ENCODE results near the gene TMX2. TPM values are rescaled to one million over a fixed set of nuclear protein-coding genes. Genes with fewer than 3 reads are reported as not detected.

The TMX2 gene
- total and polyA plus RNA-seq, 9 of the 15 experiments (the other 6 are each of a cell fraction or from before 2014, with no cell fraction given) = 176 to 433 (median 227) TPM

DNA sequence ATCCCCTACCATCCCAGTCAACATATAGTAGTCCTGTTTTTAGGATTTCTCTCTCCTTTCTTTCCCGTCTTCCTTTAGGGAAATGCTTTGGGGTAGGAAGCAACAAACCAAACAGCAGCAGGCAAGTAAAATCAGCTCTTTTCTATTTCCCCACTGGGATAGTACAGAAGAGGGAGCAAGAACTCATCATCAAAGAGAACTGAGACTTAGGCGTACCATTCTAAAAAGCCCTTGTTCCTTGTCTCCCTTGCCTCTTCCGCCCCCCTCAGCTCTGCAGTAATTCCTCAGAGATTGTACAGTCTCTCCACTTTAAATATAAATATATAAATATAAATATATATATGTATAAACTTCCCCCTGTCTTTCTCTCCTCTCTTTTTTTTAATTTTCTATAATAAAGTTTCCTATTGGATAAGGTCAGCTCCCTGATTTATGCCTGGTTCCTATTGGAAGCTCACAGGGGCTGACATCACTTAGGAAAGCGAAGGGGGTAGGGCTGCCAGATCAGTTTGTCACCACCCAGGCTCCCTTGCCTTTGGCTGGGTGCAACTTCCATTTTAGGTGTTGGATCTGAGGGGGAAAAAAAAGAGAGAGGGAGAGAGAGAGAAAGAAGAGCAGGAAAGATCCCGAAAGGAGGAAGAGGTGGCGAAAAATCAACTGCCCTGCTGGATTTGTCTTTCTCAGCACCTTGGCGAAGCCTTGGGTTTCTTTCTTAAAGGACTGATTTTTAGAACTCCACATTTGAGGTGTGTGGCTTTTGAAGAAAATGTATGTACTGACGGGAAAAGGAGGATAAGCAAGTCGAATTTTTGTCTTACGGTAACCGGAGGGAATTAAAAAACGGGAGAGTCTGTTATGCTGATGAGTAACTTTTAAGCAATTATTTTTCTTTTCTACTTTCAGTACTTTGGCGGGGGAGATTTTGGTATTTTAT lies 49.2 kb downstream of the TMX2 start, which contains the start of gene CTNND1 (continued):
- peak; percentile 94 for TF ChIP-seq TAF1 (IDR thresholded peaks at IDR 0.05; ENCODE audit: control insufficient read depth, extremely low read depth, insufficient read depth, low read length, severe bottlenecking)
- peak; percentile 93 for TF ChIP-seq TBP (optimal IDR thresholded peaks at IDR 0.05; ENCODE audit: low read depth, low read length)
- TF ChIP-seq, protein P1, sequence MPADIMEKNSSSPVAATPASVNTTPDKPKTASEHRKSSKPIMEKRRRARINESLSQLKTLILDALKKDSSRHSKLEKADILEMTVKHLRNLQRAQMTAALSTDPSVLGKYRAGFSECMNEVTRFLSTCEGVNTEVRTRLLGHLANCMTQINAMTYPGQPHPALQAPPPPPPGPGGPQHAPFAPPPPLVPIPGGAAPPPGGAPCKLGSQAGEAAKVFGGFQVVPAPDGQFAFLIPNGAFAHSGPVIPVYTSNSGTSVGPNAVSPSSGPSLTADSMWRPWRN (IDR thresholded peaks at IDR 0.05; ENCODE audit: low read depth) = peak; percentile 51; the same call in 1 of the 2 replicates
- peak; percentile 62; the same call in 1 of the 2 replicates for TF ChIP-seq ZNF175 (CRISPR knock-in tag; IDR thresholded peaks at IDR 0.05; ENCODE audit: low read depth)
- no peak for TF ChIP-seq LARP7 (IDR thresholded peaks at IDR 0.05)
- no peak for TF ChIP-seq ZNF165 (CRISPR knock-in tag; IDR thresholded peaks at IDR 0.05; ENCODE audit: borderline replicate concordance)
- TF ChIP-seq TEAD4 (IDR thresholded peaks at IDR 0.05; ENCODE audit: low read length) = peak; percentile 67
- no peak for TF ChIP-seq TEAD4 (CRISPR knock-in tag; IDR thresholded peaks at IDR 0.05; ENCODE audit: borderline replicate concordance)
- peak; percentile 99 for TF ChIP-seq ZNF384 (IDR thresholded peaks at IDR 0.05; ENCODE audit: low read depth, low read length)
- TF ChIP-seq HDAC1 (IDR thresholded peaks at IDR 0.05) = peak in 1 of 2 experiments; percentile 70; a peak in 1 of 4 replicates
- TF ChIP-seq, protein P2, sequence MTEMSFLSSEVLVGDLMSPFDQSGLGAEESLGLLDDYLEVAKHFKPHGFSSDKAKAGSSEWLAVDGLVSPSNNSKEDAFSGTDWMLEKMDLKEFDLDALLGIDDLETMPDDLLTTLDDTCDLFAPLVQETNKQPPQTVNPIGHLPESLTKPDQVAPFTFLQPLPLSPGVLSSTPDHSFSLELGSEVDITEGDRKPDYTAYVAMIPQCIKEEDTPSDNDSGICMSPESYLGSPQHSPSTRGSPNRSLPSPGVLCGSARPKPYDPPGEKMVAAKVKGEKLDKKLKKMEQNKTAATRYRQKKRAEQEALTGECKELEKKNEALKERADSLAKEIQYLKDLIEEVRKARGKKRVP (CRISPR knock-in tag; IDR thresholded peaks at IDR 0.05) = no peak
- no peak for TF ChIP-seq TARDBP (IDR thresholded peaks at IDR 0.05)
- no peak for TF ChIP-seq SRSF9 (IDR thresholded peaks at IDR 0.05; ENCODE audit: borderline replicate concordance, low read depth, low read length)
- TF ChIP-seq OTX1 (CRISPR knock-in tag; IDR thresholded peaks at IDR 0.05) = peak; percentile 34; the same call in 1 of the 2 replicates
- 0 out of 2 replicates have a peak, but pooled peaks have one; percentile 49 for TF ChIP-seq ZSCAN29 (IDR thresholded peaks at IDR 0.05)
- TF ChIP-seq ZNF217 (CRISPR knock-in tag; IDR thresholded peaks at IDR 0.05) = no peak
- TF ChIP-seq, protein P3, sequence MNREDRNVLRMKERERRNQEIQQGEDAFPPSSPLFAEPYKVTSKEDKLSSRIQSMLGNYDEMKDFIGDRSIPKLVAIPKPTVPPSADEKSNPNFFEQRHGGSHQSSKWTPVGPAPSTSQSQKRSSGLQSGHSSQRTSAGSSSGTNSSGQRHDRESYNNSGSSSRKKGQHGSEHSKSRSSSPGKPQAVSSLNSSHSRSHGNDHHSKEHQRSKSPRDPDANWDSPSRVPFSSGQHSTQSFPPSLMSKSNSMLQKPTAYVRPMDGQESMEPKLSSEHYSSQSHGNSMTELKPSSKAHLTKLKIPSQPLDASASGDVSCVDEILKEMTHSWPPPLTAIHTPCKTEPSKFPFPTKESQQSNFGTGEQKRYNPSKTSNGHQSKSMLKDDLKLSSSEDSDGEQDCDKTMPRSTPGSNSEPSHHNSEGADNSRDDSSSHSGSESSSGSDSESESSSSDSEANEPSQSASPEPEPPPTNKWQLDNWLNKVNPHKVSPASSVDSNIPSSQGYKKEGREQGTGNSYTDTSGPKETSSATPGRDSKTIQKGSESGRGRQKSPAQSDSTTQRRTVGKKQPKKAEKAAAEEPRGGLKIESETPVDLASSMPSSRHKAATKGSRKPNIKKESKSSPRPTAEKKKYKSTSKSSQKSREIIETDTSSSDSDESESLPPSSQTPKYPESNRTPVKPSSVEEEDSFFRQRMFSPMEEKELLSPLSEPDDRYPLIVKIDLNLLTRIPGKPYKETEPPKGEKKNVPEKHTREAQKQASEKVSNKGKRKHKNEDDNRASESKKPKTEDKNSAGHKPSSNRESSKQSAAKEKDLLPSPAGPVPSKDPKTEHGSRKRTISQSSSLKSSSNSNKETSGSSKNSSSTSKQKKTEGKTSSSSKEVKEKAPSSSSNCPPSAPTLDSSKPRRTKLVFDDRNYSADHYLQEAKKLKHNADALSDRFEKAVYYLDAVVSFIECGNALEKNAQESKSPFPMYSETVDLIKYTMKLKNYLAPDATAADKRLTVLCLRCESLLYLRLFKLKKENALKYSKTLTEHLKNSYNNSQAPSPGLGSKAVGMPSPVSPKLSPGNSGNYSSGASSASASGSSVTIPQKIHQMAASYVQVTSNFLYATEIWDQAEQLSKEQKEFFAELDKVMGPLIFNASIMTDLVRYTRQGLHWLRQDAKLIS (CRISPR knock-in tag; IDR thresholded peaks at IDR 0.05) = no peak
- TF ChIP-seq NEUROD1 (IDR thresholded peaks at IDR 0.05; ENCODE audit: borderline replicate concordance, low read depth, low read length, partially characterized antibody) = peak; percentile 73
